Measurements from ENCODE around the gene MTHFD2L. TPM values are rescaled to one million over a fixed set of nuclear protein-coding genes. Genes with fewer than 3 reads are reported as not detected.
"Not testable (repeated sequence)": the region's sequence is repeated elsewhere in the genome, so short reads cannot be mapped to it uniquely, and the experiment has no call there.

Gene MTHFD2L
- total RNA-seq, 1 experiment from 2014 or later: 11.6 TPM

DNA sequence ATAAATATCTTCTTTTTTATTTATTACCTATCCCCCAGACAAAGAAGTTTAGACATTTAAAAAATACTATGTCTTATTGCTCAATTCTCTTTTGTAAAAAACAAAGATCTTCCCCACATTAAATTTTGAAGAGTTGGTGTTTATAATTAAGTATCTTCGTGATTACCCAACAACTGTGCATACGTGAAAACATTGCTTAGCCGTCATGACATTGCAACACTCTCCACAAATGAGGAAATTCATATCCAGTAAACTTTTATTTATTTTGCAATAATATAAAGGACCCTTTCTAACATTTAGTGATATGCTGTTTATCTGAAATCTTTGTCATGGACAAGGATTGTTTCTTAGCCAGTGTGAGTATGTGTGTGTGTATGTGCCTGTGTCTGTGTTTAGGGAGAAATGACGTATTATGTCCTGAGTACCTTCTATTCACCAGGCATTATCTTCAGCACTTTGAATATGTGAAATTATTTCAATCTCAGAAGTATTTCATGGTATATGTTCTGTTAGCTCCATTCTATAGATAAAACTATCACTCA, 180.9 kb downstream of the MTHFD2L start:
- no peak overlapping the region for H3K27ac Mint-ChIP-seq (ENCODE audit: unreplicated experiment)
- H3K36me3 Mint-ChIP-seq (ENCODE audit: insufficient read depth, unreplicated experiment): no peaks in the 10 kb centered on the region
- no peak overlapping the region for H3K4me3 Mint-ChIP-seq (ENCODE audit: unreplicated experiment)
- no TSS peak for BruUV-seq (replicated peaks)
- POLR2A ChIA-PET: no interaction called here
- Histone ChIP-seq H3K4me1 (no peaks in the 10 kb centered on the region), H3K9me3 (peaks cover 6% of the 10 kb centered on the region), H3K4me3 (ENCODE audit: low read depth, low read length) (no peak overlapping the region), H3K27me3 (replicated peaks; ENCODE audit: control insufficient read depth, insufficient read depth, low read length) (no peaks in the 10 kb centered on the region), H3K36me3 (ENCODE audit: control insufficient read depth, insufficient read depth, low read length) (no peaks in the 10 kb centered on the region)
- H3K27me3 Mint-ChIP-seq (ENCODE audit: insufficient read depth, unreplicated experiment): no peaks in the 10 kb centered on the region
- peaks cover 17% of the 10 kb centered on the region for H3K9me3 Mint-ChIP-seq (ENCODE audit: unreplicated experiment)
- no peak for DNase-seq
- CTCF ChIA-PET: no interaction called here
- H3K4me1 Mint-ChIP-seq (ENCODE audit: low read depth, unreplicated experiment): no peaks in the 10 kb centered on the region
- TF ChIP-seq, protein P1, sequence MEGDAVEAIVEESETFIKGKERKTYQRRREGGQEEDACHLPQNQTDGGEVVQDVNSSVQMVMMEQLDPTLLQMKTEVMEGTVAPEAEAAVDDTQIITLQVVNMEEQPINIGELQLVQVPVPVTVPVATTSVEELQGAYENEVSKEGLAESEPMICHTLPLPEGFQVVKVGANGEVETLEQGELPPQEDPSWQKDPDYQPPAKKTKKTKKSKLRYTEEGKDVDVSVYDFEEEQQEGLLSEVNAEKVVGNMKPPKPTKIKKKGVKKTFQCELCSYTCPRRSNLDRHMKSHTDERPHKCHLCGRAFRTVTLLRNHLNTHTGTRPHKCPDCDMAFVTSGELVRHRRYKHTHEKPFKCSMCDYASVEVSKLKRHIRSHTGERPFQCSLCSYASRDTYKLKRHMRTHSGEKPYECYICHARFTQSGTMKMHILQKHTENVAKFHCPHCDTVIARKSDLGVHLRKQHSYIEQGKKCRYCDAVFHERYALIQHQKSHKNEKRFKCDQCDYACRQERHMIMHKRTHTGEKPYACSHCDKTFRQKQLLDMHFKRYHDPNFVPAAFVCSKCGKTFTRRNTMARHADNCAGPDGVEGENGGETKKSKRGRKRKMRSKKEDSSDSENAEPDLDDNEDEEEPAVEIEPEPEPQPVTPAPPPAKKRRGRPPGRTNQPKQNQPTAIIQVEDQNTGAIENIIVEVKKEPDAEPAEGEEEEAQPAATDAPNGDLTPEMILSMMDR (IDR thresholded peaks at IDR 0.05; ENCODE audit: insufficient read depth in 1 of 2, low read depth in 1 of 2, low read length in 1 of 2, severe bottlenecking in 1 of 2, unreplicated experiment in 1 of 2): no peak
- intact Hi-C loops (cut with micrococcal nuclease; ENCODE audit: unreplicated experiment): no loop called here

DNA sequence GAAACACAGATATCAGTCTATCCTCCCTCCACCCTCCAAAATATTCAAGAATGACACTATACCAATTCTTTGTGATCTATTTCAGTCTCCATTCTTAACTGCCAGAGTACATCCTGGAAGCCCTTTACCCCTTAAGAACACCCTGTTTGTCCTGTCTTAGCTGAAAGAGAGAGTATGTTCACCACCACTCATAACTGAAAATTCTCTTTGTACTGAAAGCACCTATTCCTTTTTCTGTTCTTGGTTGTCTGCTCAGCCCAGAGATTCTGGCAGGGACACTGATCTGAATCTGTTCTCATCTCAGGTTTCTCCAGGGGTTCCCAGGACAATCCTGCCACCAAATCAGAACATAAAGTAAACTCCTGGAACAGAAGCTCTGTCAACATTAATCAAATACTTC, 181.6 kb downstream of the MTHFD2L start:
- Mint-ChIP-seq H3K36me3 (ENCODE audit: insufficient read depth, unreplicated experiment) (no peaks in the 10 kb centered on the region), H3K4me1 (ENCODE audit: low read depth, unreplicated experiment) (no peaks in the 10 kb centered on the region), H3K27ac (ENCODE audit: unreplicated experiment) (no peak overlapping the region), H3K27me3 (ENCODE audit: insufficient read depth, unreplicated experiment) (no peaks in the 10 kb centered on the region), H3K4me3 (ENCODE audit: unreplicated experiment) (no peak overlapping the region), H3K9me3 (ENCODE audit: unreplicated experiment) (peaks cover 19% of the 10 kb centered on the region)
- intact Hi-C loops (cut with micrococcal nuclease; ENCODE audit: unreplicated experiment): no loop called here
- Histone ChIP-seq H3K4me3 (ENCODE audit: low read depth, low read length) (no peak overlapping the region), H3K4me1 (no peaks in the 10 kb centered on the region), H3K27me3 (replicated peaks; ENCODE audit: control insufficient read depth, insufficient read depth, low read length) (no peaks in the 10 kb centered on the region), H3K36me3 (ENCODE audit: control insufficient read depth, insufficient read depth, low read length) (no peaks in the 10 kb centered on the region), H3K9me3 (peaks cover 12% of the 10 kb centered on the region)
- ChIA-PET CTCF (no interaction called here), POLR2A (no interaction called here)
- TF ChIP-seq, protein P1 (IDR thresholded peaks at IDR 0.05; ENCODE audit: insufficient read depth in 1 of 2, low read depth in 1 of 2, low read length in 1 of 2, severe bottlenecking in 1 of 2, unreplicated experiment in 1 of 2): no peak
- DNase-seq: no peak
- BruUV-seq (replicated peaks): no TSS peak

DNA sequence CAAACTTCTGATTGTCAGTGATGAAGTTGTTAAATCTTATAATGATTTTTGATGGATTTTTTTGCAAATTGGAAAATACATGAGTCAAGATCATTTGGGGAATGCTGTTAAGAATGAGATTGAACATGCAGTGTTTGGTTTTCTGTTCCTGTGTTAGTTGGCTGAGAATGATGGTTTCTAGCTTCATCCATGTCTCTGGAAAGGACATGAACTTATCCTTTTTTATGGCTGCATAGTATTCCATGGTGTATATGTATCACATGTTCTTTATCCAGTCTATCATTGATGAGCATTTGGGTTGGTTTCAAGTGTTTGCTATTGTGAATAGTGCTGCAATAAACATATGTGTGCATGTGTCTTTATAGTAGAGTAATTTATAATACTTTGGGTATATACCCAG, 182.5 kb downstream of the MTHFD2L start:
- H3K27me3 Mint-ChIP-seq (ENCODE audit: insufficient read depth, unreplicated experiment); CTCF ChIA-PET; DNase-seq; H3K27ac Mint-ChIP-seq (ENCODE audit: unreplicated experiment); H3K4me3 Mint-ChIP-seq (ENCODE audit: unreplicated experiment); H3K4me1 Mint-ChIP-seq (ENCODE audit: low read depth, unreplicated experiment); H3K4me3 ChIP-seq (ENCODE audit: low read depth, low read length); H3K36me3 ChIP-seq (ENCODE audit: control insufficient read depth, insufficient read depth, low read length); POLR2A ChIA-PET; H3K4me1 ChIP-seq; H3K27me3 ChIP-seq (replicated peaks; ENCODE audit: control insufficient read depth, insufficient read depth, low read length); BruUV-seq (replicated peaks); H3K36me3 Mint-ChIP-seq (ENCODE audit: insufficient read depth, unreplicated experiment); intact Hi-C loops (cut with micrococcal nuclease; ENCODE audit: unreplicated experiment): not testable (repeated sequence)
- peaks cover 24% of the 10 kb centered on the region for H3K9me3 Mint-ChIP-seq (ENCODE audit: unreplicated experiment)
- H3K9me3 ChIP-seq: peaks cover 12% of the 10 kb centered on the region

DNA sequence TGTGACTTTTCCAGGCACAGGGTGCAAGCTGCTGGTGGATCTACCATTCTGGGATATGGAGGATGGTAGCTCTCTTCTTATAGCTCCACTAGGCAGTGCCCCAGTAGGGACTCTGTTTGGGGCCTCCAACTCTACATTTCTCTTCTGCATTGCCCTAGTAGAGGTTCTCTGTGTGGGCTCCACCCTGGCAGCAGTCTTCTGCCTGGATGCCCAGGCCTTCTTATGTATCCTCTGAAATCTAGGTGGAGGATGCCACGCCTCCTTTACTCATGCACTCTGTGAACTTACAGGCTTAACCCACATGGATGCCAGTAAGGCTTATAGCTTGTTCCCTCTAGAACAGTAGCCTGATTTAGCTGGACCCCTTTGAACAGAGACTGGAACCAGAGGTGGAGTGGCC, 186.1 kb downstream of the MTHFD2L start:
- Mint-ChIP-seq H3K27me3 (ENCODE audit: insufficient read depth, unreplicated experiment) (no peaks in the 10 kb centered on the region), H3K27ac (ENCODE audit: unreplicated experiment) (no peak overlapping the region), H3K4me3 (ENCODE audit: unreplicated experiment) (no peak overlapping the region), H3K9me3 (ENCODE audit: unreplicated experiment) (peaks cover 41% of the 10 kb centered on the region), H3K36me3 (ENCODE audit: insufficient read depth, unreplicated experiment) (no peaks in the 10 kb centered on the region), H3K4me1 (ENCODE audit: low read depth, unreplicated experiment) (no peaks in the 10 kb centered on the region)
- H3K4me1 ChIP-seq: no peaks in the 10 kb centered on the region
- no peaks in the 10 kb centered on the region for H3K27me3 ChIP-seq (replicated peaks; ENCODE audit: control insufficient read depth, insufficient read depth, low read length)
- no TSS peak for BruUV-seq (replicated peaks)
- DNase-seq: no peak
- POLR2A ChIA-PET: no interaction called here
- no peak overlapping the region for H3K4me3 ChIP-seq (ENCODE audit: low read depth, low read length)
- peaks cover 15% of the 10 kb centered on the region for H3K9me3 ChIP-seq
- TF ChIP-seq, protein P1 (IDR thresholded peaks at IDR 0.05; ENCODE audit: insufficient read depth in 1 of 2, low read depth in 1 of 2, low read length in 1 of 2, severe bottlenecking in 1 of 2, unreplicated experiment in 1 of 2): no peak
- H3K36me3 ChIP-seq (ENCODE audit: control insufficient read depth, insufficient read depth, low read length): no peaks in the 10 kb centered on the region
- intact Hi-C loops (cut with micrococcal nuclease; ENCODE audit: unreplicated experiment): no loop called here
- CTCF ChIA-PET: no interaction called here
